Small intestine (tissue), 7 donors: Measurements from ENCODE around the gene PXK. TPM values are rescaled to one million over a fixed set of nuclear protein-coding genes. Genes with fewer than 3 reads are reported as not detected.
A peak's percentile ranks its signal among the peaks of the same experiment; 100 is the strongest.
"Not testable (repeated sequence)": the region's sequence is repeated elsewhere in the genome, so short reads cannot be mapped to it uniquely, and the experiment has no call there.

Source experiments
- DNase-seq, 2 donors: peaks; one replicate each; pipeline versions ENCODE4 v3.0.0 to v3.0.0-alpha.2; 2013
- FAIRE-seq: peaks from 2 replicates; lab custom pipeline; 2012; peaks lifted over from hg19 to GRCh38; lab: Jason Lieb, UNC
- H3K27ac ChIP-seq, 3 donors: one replicate each; pipeline ENCODE4 v1.5.1; 2013; ENCODE audit warnings: low read length in 2 of 3, mild to moderate bottlenecking in 2 of 3, control low read depth in 1 of 3, inconsistent platforms in 1 of 3, low read depth in 1 of 3, moderate library complexity in 1 of 3
- H3K27me3 ChIP-seq, 3 donors: one replicate each; pipeline ENCODE4 v1.6.1; 2013; ENCODE audit warnings: low read length in 3 of 3, inconsistent platforms in 1 of 3; ENCODE audit not compliant: control insufficient read depth in 3 of 3, insufficient read depth in 3 of 3
- H3K36me3 ChIP-seq, 3 donors: one replicate each; pipeline ENCODE4 v1.6.1; 2013; ENCODE audit warnings: low read length in 3 of 3, inconsistent platforms in 1 of 3, low read depth in 1 of 3, mild to moderate bottlenecking in 1 of 3, moderate library complexity in 1 of 3; ENCODE audit not compliant: control insufficient read depth in 3 of 3, insufficient read depth in 2 of 3
- H3K4me1 ChIP-seq, 3 donors: one replicate each; pipeline ENCODE4 v1.6.1; 2013; ENCODE audit warnings: low read length in 2 of 3, inconsistent platforms in 1 of 3, low read depth in 1 of 3, mild to moderate bottlenecking in 1 of 3, moderate library complexity in 1 of 3; ENCODE audit not compliant: control insufficient read depth in 3 of 3, insufficient read depth in 2 of 3
- H3K4me3 ChIP-seq, 3 donors: one replicate each; pipeline ENCODE4 v1.5.1; 2013; ENCODE audit warnings: low read length in 3 of 3, control low read depth in 1 of 3, inconsistent platforms in 1 of 3, low read depth in 1 of 3, mild to moderate bottlenecking in 1 of 3, moderate library complexity in 1 of 3
- H3K9me3 ChIP-seq, 2 donors: one replicate each; pipeline ENCODE4 v1.6.1; 2013; ENCODE audit warnings: low read depth in 1 of 2, low read length in 1 of 2; ENCODE audit not compliant: control insufficient read depth in 2 of 2, insufficient read depth in 1 of 2
- WGBS, 3 donors: extraction: QIAGEN DNeasy Blood & Tissue Kit; methylation state at CpG; one replicate each; pipeline ENCODE4 v1.1.7; 2013; 5-methylcytosine and 5-hydroxymethylcytosine counted together
- polyA plus RNA-seq, 4 donors: library from polyadenylated mRNA; stranded (reverse) in 3 of 4; unstranded in 1 of 4; fragments of 200-250 nt in 3 of 4; fragments of 120-200 nt in 1 of 4; gene quantifications; one replicate each; pipeline versions ENCODE4 v1.2.1 to v1.2.3, GENCODE V29; 2013
- donor health status: healthy with polysubstance abuse.
- donor health status: control.
- donor health status: control.
- donor health status: Bipolar disorder and iron deficiency.
- donor health status: healthy.

The PXK gene
- polyA plus RNA-seq, 4 donors = 5.1 to 14.2 (median 9.2) TPM

DNA sequence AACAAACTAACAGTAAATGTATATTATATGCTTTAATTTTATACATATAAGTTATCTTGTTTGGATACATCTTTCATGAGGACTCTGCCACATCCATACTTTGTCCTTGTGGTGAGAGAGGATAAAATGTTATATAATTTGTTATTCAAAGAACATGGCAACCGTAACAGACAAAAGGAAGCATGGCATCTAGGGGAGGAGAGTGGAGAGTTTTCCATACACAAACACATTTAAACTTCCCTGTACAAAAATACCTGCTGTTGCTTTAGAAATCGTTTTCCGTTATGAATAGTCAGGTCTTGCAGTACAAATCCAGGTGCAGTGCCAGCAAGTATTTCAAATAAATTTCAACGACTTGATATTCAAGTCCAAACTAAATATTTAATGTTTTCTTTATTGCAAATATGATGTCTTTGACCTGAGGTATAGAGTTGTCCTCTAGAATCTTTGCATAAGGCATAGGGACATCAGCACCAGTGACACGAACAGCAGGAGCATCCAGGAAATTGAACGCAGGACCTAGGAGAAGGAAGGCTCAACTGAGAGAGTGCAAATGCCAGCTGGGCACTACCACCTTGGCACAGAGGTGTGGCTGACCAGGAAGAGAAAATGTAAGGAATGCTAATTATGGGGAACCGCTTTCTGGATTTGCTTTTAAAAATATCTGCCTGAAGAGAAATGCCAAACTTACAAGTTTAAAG, 95.1 kb downstream of the PXK start:
- H3K36me3 ChIP-seq = peaks cover 17 to 46% (median 23%) of the 10 kb centered on the region in 3 donors
- H3K4me1 ChIP-seq = peaks cover 0 to 10% (median 0%) of the 10 kb centered on the region in 3 donors
- H3K9me3 ChIP-seq = no peaks in the 10 kb centered on the region
- no peak overlapping the region for H3K4me3 ChIP-seq
- DNase-seq (no peak), FAIRE-seq (no peak)
- no peaks in the 10 kb centered on the region for H3K27me3 ChIP-seq
- WGBS, 3 donors = 77 to 84% (median 79%) methylated on average over 7 of the region's 7 CpGs
- no peak overlapping the region for H3K27ac ChIP-seq

GRCh38 chr3:58429657-58430056, 97.0 kb downstream of the PXK start:
- no peak for FAIRE-seq
- peaks cover 0 to 8% (median 0%) of the 10 kb centered on the region in 3 donors for H3K4me1 ChIP-seq

GRCh38 chr3:58432905-58433304, 100.2 kb downstream of the PXK start:
- Histone ChIP-seq H3K4me3 (peak overlapping the region in 2 of 3 donors; percentile 78 to 90), H3K4me1 (peaks cover 0 to 8% (median 0%) of the 10 kb centered on the region in 3 donors), H3K27ac (peak overlapping the region in 2 of 3 donors; percentile 89 to 94), H3K27me3 (no peaks in the 10 kb centered on the region), H3K9me3 (no peaks in the 10 kb centered on the region), H3K36me3 (peaks cover 6 to 25% (median 12%) of the 10 kb centered on the region in 3 donors)
- WGBS, 3 donors = 48 to 52% (median 51%) methylated on average over 6 of the region's 6 CpGs
- FAIRE-seq (no peak), DNase-seq (no peak)

More at GRCh38 chr3:58429657-58430056, 97.0 kb downstream of the PXK start:
- Histone ChIP-seq H3K9me3 (no peaks in the 10 kb centered on the region), H3K27ac (no peak overlapping the region), H3K4me3 (no peak overlapping the region), H3K36me3 (peaks cover 14 to 39% (median 22%) of the 10 kb centered on the region in 3 donors), H3K27me3 (no peaks in the 10 kb centered on the region)
- WGBS, 3 donors = 3 to 76% (median 8%) methylated on average over 1 of the region's 1 CpG
- no peak for DNase-seq

DNA sequence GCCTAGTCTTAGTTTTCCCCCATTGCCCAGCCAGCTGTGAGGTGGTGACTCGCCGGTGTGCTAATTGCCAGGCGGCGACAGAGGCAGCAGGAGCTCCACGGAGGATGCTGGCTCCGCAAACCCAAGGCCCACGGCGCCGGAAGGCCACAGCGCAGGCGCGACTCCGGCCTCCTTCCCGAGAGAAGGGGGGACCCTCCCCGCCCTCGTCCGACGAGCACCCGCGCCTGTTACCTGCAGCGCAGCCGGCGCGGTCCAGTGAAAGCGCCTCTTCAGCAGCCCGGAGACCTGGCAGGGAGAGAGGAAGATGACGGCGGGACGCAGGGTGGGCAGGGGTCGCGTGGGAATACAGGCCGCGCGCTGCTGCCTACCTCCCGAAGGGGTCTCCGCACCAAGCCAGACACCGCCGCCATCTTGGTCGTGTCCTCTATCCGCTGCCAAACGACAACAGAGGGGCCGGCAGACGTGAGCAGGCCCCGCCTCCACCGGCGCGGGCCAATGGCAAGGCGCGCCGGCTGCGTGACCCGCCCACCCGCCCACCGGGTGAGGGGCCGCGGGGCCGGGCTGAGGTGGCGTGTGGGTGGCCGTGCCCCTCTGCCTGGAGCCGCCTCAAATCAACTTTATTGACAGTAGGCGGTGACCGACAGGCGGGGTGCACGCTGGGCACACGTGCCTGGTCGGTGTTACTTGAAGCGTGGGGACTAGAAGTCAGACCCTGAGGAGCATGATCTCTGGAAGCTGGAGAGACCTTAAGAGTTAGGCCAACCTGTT, 100.9 kb downstream of the PXK start, which contains the start of gene PDHB:
Gene PDHB (minus strand): TSS at position 433 of the 768 bp plus-strand sequence. CDS start 23 bp downstream, at position 410.
- Histone ChIP-seq H3K27ac (peak within 1 kb of the TSS; percentile 85 to 94 (median 89)), H3K4me1 (peaks cover 0 to 8% (median 0%) of the 10 kb centered on the region in 3 donors), H3K27me3 (no peaks in the 10 kb centered on the region), H3K9me3 (no peaks in the 10 kb centered on the region), H3K4me3 (peak within 1 kb of the TSS; percentile 73 to 90 (median 78)), H3K36me3 (peaks cover 4 to 23% (median 7%) of the 10 kb centered on the region in 3 donors)
- DNase-seq (peak; percentile 89 to 96), FAIRE-seq (no peak)
- 0 to 1% (median 0%) methylated on average over 39 to 67 of the region's 67 CpGs for WGBS, 3 donors

DNA sequence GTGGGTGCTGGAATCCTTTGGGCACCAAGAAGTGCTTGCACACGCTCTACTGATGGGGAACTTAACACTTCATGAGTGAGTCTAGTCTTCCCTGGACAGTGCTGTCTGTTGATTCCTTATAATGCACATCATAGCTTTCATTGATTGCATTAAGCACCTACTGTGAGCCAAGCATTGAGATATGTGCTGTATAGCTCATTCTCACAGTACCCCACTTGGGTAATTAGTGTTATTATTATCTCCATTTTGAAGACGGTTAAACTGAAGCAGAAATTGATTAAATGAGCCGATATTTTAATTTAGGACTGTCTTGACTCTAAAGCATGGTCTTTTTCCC, 101.4 kb downstream of the PXK start:
- Histone ChIP-seq H3K36me3 (peaks cover 4 to 17% (median 4%) of the 10 kb centered on the region in 3 donors), H3K4me1 (peaks cover 0 to 8% (median 0%) of the 10 kb centered on the region in 3 donors), H3K4me3 (peak overlapping the region in 2 of 3 donors; percentile 78 to 90), H3K27ac (peak overlapping the region in 2 of 3 donors; percentile 52 to 81), H3K9me3 (no peaks in the 10 kb centered on the region), H3K27me3 (no peaks in the 10 kb centered on the region)
- no peak for DNase-seq
- 62 to 70% (median 69%) methylated on average over 3 of the region's 3 CpGs for WGBS, 3 donors
- no peak for FAIRE-seq

DNA sequence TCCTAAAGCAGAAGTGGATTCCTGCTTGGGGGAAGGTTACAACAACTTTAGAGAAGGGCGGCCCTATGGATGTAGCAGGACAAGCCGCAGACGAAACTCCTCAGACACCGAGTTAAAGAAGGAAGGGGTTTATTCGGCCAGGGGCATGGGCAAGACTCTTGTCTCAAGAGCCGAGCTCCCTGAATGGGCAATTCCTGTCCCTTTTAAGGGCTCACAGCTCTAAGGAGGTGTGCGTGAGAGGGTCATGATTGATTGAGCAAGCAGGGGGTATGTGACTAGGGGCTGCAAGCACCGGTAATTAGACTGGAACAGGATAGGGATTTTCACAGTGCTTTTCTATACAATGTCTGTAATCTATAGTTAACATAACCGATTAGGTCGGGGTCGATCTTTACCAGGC, 101.8 kb downstream of the PXK start:
- WGBS, 3 donors = 91 to 95% (median 93%) methylated on average over 11 of the region's 11 CpGs
- H3K36me3 ChIP-seq = peaks cover 0 to 15% (median 2%) of the 10 kb centered on the region in 3 donors

DNA sequence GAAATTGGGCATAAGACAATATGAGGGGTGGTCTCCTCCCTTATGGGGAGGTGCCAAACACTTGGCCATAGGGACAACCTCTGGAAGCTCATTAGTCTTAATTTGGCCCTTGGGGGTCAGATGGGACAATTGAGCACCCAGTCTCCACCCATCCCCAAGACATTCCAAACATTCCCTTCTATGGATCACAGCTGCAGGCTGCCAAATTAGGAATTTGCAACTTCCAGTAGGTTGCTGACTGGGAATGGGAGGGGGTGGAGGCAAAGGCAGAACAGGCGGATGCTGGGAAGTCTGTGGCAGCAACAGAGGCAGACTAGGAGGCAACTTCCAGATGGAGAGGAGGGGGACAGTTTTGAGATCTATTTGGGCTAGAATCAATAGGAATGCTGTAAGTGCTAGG, 102.3 kb downstream of the PXK start:
- Histone ChIP-seq H3K4me1 (peaks cover 0 to 8% (median 0%) of the 10 kb centered on the region in 3 donors), H3K27ac (no peak overlapping the region), H3K27me3 (no peaks in the 10 kb centered on the region), H3K36me3 (peaks cover 0 to 12% (median 2%) of the 10 kb centered on the region in 3 donors), H3K4me3 (no peak overlapping the region), H3K9me3 (no peaks in the 10 kb centered on the region)
- no peak for DNase-seq
- FAIRE-seq = no peak
- 53 to 95% (median 89%) methylated on average over 1 of the region's 1 CpG for WGBS, 3 donors

More for the DNA sequence above, 101.8 kb downstream of the PXK start:
- FAIRE-seq (no peak), DNase-seq (no peak)
- H3K27me3 ChIP-seq = no peaks in the 10 kb centered on the region
- no peak overlapping the region for H3K4me3 ChIP-seq
- peak overlapping the region in 1 of 3 donors; percentile 51 for H3K27ac ChIP-seq
- H3K4me1 ChIP-seq = peaks cover 0 to 8% (median 0%) of the 10 kb centered on the region in 3 donors
- H3K9me3 ChIP-seq = no peaks in the 10 kb centered on the region

GRCh38 chr3:58437276-58437675, 104.6 kb downstream of the PXK start:
- not testable (repeated sequence) for H3K9me3 ChIP-seq, H3K4me3 ChIP-seq, H3K27me3 ChIP-seq, H3K4me1 ChIP-seq, DNase-seq, H3K36me3 ChIP-seq, FAIRE-seq, H3K27ac ChIP-seq
- WGBS, 3 donors = 79 to 86% (median 80%) methylated on average over 8 of the region's 8 CpGs
